ENCODE data around the gene LY86.

The LY86 gene

GRCh38 chr6:6689400-6690143 lies 101.1 kb downstream of the LY86 start:
- Histone ChIP-seq H3K4me1 (ENCODE audit: insufficient read depth, low read length) (peaks cover 25% of the 10 kb centered on the region), H3K4me3 (ENCODE audit: low read length) (no peak overlapping the region), H3K9me3 (ENCODE audit: insufficient read depth, low read depth, low read length) (peaks cover 8% of the 10 kb centered on the region; the same call in 1 of the 2 replicates), H3K27me3 (ENCODE audit: insufficient read depth, low read length) (peaks cover 16% of the 10 kb centered on the region; the same call in 1 of the 2 replicates), H3K27ac (ENCODE audit: low read length) (no peak overlapping the region), H3K9ac (ENCODE audit: low read depth, low read length) (no peak overlapping the region), H3K36me3 (ENCODE audit: insufficient read depth, low read depth, low read length) (no peaks in the 10 kb centered on the region)

GRCh38 chr6:6690144-6690483 lies 101.6 kb downstream of the LY86 start:
- Histone ChIP-seq H3K9me3 (ENCODE audit: insufficient read depth, low read depth, low read length) (peaks cover 8% of the 10 kb centered on the region; the same call in 1 of the 2 replicates), H3K4me1 (ENCODE audit: insufficient read depth, low read length) (peaks cover 29% of the 10 kb centered on the region), H3K9ac (ENCODE audit: low read depth, low read length) (no peak overlapping the region), H3K36me3 (ENCODE audit: insufficient read depth, low read depth, low read length) (no peaks in the 10 kb centered on the region), H3K27me3 (ENCODE audit: insufficient read depth, low read length) (peaks cover 16% of the 10 kb centered on the region; the same call in 1 of the 2 replicates), H3K4me3 (ENCODE audit: low read length) (no peak overlapping the region), H3K27ac (ENCODE audit: low read length) (no peak overlapping the region)

GRCh38 chr6:6694368-6694780 lies 105.9 kb downstream of the LY86 start:
- Histone ChIP-seq H3K9ac (ENCODE audit: low read depth, low read length) (no peak overlapping the region), H3K27ac (ENCODE audit: low read length) (peak overlapping the region; percentile 15), H3K4me3 (ENCODE audit: low read length) (peak overlapping the region; percentile 35; the same call in 1 of the 2 replicates)

GRCh38 chr6:6694825-6695624 lies 106.5 kb downstream of the LY86 start:
- Histone ChIP-seq H3K4me1 (ENCODE audit: insufficient read depth, low read length) (peaks cover 22% of the 10 kb centered on the region), H3K4me3 (ENCODE audit: low read length) (peak overlapping the region; percentile 35; the same call in 1 of the 2 replicates), H3K9me3 (ENCODE audit: insufficient read depth, low read depth, low read length) (peaks cover 8% of the 10 kb centered on the region; the same call in 1 of the 2 replicates), H3K36me3 (ENCODE audit: insufficient read depth, low read depth, low read length) (no peaks in the 10 kb centered on the region), H3K9ac (ENCODE audit: low read depth, low read length) (peak overlapping the region; percentile 34; the same call in 1 of the 2 replicates), H3K27me3 (ENCODE audit: insufficient read depth, low read length) (peaks cover 11% of the 10 kb centered on the region; the same call in 1 of the 2 replicates), H3K27ac (ENCODE audit: low read length) (peak overlapping the region; percentile 15)

More at GRCh38 chr6:6694368-6694780, 105.9 kb downstream of the LY86 start:
- H3K9me3 ChIP-seq (ENCODE audit: insufficient read depth, low read depth, low read length), result peaks cover 8% of the 10 kb centered on the region; the same call in 1 of the 2 replicates
- H3K27me3 ChIP-seq (ENCODE audit: insufficient read depth, low read length), result peaks cover 17% of the 10 kb centered on the region; the same call in 1 of the 2 replicates
- no peaks in the 10 kb centered on the region for H3K36me3 ChIP-seq (ENCODE audit: insufficient read depth, low read depth, low read length)
- peaks cover 22% of the 10 kb centered on the region for H3K4me1 ChIP-seq (ENCODE audit: insufficient read depth, low read length)

- Histone ChIP-seq H3K4me1 (ENCODE audit: insufficient read depth, low read length) (peaks cover 22% of the 10 kb centered on the region), H3K27me3 (ENCODE audit: insufficient read depth, low read length) (0 out of 2 replicates have a peak, but pooled peaks cover 10% of the 10 kb centered on the region), H3K36me3 (ENCODE audit: insufficient read depth, low read depth, low read length) (no peaks in the 10 kb centered on the region), H3K9ac (ENCODE audit: low read depth, low read length) (peak overlapping the region; percentile 34; the same call in 1 of the 2 replicates), H3K27ac (ENCODE audit: low read length) (no peak overlapping the region), H3K9me3 (ENCODE audit: insufficient read depth, low read depth, low read length) (peaks cover 8% of the 10 kb centered on the region; the same call in 1 of the 2 replicates), H3K4me3 (ENCODE audit: low read length) (peak overlapping the region; percentile 35; the same call in 1 of the 2 replicates)
Measured at GRCh38 chr6:6695625-6696276, 107.2 kb downstream of the LY86 start.

GRCh38 chr6:6696867-6697531 lies 108.5 kb downstream of the LY86 start:
- Histone ChIP-seq H3K36me3 (ENCODE audit: insufficient read depth, low read depth, low read length) (no peaks in the 10 kb centered on the region), H3K9ac (ENCODE audit: low read depth, low read length) (0 out of 2 replicates have a peak overlapping the region, but pooled peaks have one; percentile 2), H3K27ac (ENCODE audit: low read length) (no peak overlapping the region), H3K27me3 (ENCODE audit: insufficient read depth, low read length) (0 out of 2 replicates have a peak, but pooled peaks cover 10% of the 10 kb centered on the region), H3K4me3 (ENCODE audit: low read length) (no peak overlapping the region), H3K9me3 (ENCODE audit: insufficient read depth, low read depth, low read length) (no peaks in the 10 kb centered on the region), H3K4me1 (ENCODE audit: insufficient read depth, low read length) (peaks cover 22% of the 10 kb centered on the region)

- peaks cover 22% of the 10 kb centered on the region for H3K4me1 ChIP-seq (ENCODE audit: insufficient read depth, low read length)
- no peaks in the 10 kb centered on the region for H3K36me3 ChIP-seq (ENCODE audit: insufficient read depth, low read depth, low read length)
- H3K9ac ChIP-seq (ENCODE audit: low read depth, low read length), result 0 out of 2 replicates have a peak overlapping the region, but pooled peaks have one; percentile 2
Measured at GRCh38 chr6:6697620-6698019, 109.1 kb downstream of the LY86 start.

GRCh38 chr6:6699741-6700367 lies 111.3 kb downstream of the LY86 start:
- Histone ChIP-seq H3K9me3 (ENCODE audit: insufficient read depth, low read depth, low read length) (no peaks in the 10 kb centered on the region), H3K27ac (ENCODE audit: low read length) (no peak overlapping the region), H3K4me1 (ENCODE audit: insufficient read depth, low read length) (peaks cover 16% of the 10 kb centered on the region), H3K9ac (ENCODE audit: low read depth, low read length) (no peak overlapping the region), H3K27me3 (ENCODE audit: insufficient read depth, low read length) (0 out of 2 replicates have a peak, but pooled peaks cover 10% of the 10 kb centered on the region), H3K36me3 (ENCODE audit: insufficient read depth, low read depth, low read length) (no peaks in the 10 kb centered on the region), H3K4me3 (ENCODE audit: low read length) (no peak overlapping the region)

More at GRCh38 chr6:6697620-6698019, 109.1 kb downstream of the LY86 start:
- Histone ChIP-seq H3K27me3 (ENCODE audit: insufficient read depth, low read length) (0 out of 2 replicates have a peak, but pooled peaks cover 10% of the 10 kb centered on the region), H3K27ac (ENCODE audit: low read length) (no peak overlapping the region), H3K9me3 (ENCODE audit: insufficient read depth, low read depth, low read length) (no peaks in the 10 kb centered on the region), H3K4me3 (ENCODE audit: low read length) (no peak overlapping the region)

GRCh38 chr6:6700407-6701270 lies 112.1 kb downstream of the LY86 start:
- no peak overlapping the region for H3K9ac ChIP-seq (ENCODE audit: low read depth, low read length)
- no peak overlapping the region for H3K27ac ChIP-seq (ENCODE audit: low read length)
- H3K36me3 ChIP-seq (ENCODE audit: insufficient read depth, low read depth, low read length), result no peaks in the 10 kb centered on the region
- 0 out of 2 replicates have a peak, but pooled peaks cover 6% of the 10 kb centered on the region for H3K27me3 ChIP-seq (ENCODE audit: insufficient read depth, low read length)
- no peak overlapping the region for H3K4me3 ChIP-seq (ENCODE audit: low read length)
- peaks cover 11% of the 10 kb centered on the region for H3K4me1 ChIP-seq (ENCODE audit: insufficient read depth, low read length)
- no peaks in the 10 kb centered on the region for H3K9me3 ChIP-seq (ENCODE audit: insufficient read depth, low read depth, low read length)

- no peak overlapping the region for H3K27ac ChIP-seq (ENCODE audit: low read length)
- no peaks in the 10 kb centered on the region for H3K36me3 ChIP-seq (ENCODE audit: insufficient read depth, low read depth, low read length)
- H3K4me3 ChIP-seq (ENCODE audit: low read length), result no peak overlapping the region
- H3K27me3 ChIP-seq (ENCODE audit: insufficient read depth, low read length), result no peaks in the 10 kb centered on the region
- peaks cover 6% of the 10 kb centered on the region; the same call in 1 of the 2 replicates for H3K4me1 ChIP-seq (ENCODE audit: insufficient read depth, low read length)
- no peaks in the 10 kb centered on the region for H3K9me3 ChIP-seq (ENCODE audit: insufficient read depth, low read depth, low read length)
- H3K9ac ChIP-seq (ENCODE audit: low read depth, low read length), result no peak overlapping the region
Measured at GRCh38 chr6:6701864-6702263, 113.3 kb downstream of the LY86 start.
